Fibroblast of the aortic adventitia (primary cell): ENCODE data around the gene COL9A3. TPM values are rescaled to one million over a fixed set of nuclear protein-coding genes. Genes with fewer than 3 reads are reported as not detected.

Source experiments
- DNase-seq: peaks from one replicate; pipeline ENCODE4 v3.0.0-alpha.2; 2010; ENCODE audit warnings: low read depth
- H3K4me3 ChIP-seq: 2 replicates; pipeline ENCODE4 v1.5.1; 2011; ENCODE audit warnings: low read depth, mild to moderate bottlenecking, control low read depth, low read length, moderate library complexity
- CTCF ChIP-seq: IDR thresholded peaks from 2 replicates; pipeline ENCODE4 v1.5.1; 2011; ENCODE audit warnings: mild to moderate bottlenecking, low read length, control low read depth, inconsistent platforms; ENCODE audit not compliant: insufficient read depth
- total RNA-seq: library from RNA; depleted of rRNA; stranded (reverse); fragments of >200 nt; gene quantifications from 2 replicates; pipeline ENCODE4 v1.2.3, GENCODE V29; 2012; ENCODE audit warnings: low replicate concordance

The COL9A3 gene
- total RNA-seq, 1 donor: 0.36 TPM

- no peak overlapping the region for H3K4me3 ChIP-seq
- no peak for TF ChIP-seq CTCF
- DNase-seq: no peak
Measured at GRCh38 chr20:62779417-62779685, 37.5 kb upstream of the COL9A3 start.

GRCh38 chr20:62780204-62780603 lies 36.6 kb upstream of the COL9A3 start:
- no peak for DNase-seq
- H3K4me3 ChIP-seq: no peak overlapping the region
- TF ChIP-seq CTCF: no peak

- DNase-seq: no peak
- no peak overlapping the region for H3K4me3 ChIP-seq
- no peak for TF ChIP-seq CTCF
Measured at GRCh38 chr20:62780696-62781095, 36.2 kb upstream of the COL9A3 start.

GRCh38 chr20:62782149-62782892 lies 34.5 kb upstream of the COL9A3 start:
- TF ChIP-seq CTCF: no peak
- no peak for DNase-seq
- H3K4me3 ChIP-seq: no peak overlapping the region

- DNase-seq: no peak
- no peak overlapping the region for H3K4me3 ChIP-seq
- no peak for TF ChIP-seq CTCF
Measured at GRCh38 chr20:62782893-62783278, 34.0 kb upstream of the COL9A3 start.

- H3K4me3 ChIP-seq: no peak overlapping the region
- TF ChIP-seq CTCF: no peak
- DNase-seq: no peak
Measured at GRCh38 chr20:62784497-62784896, 32.4 kb upstream of the COL9A3 start.

- TF ChIP-seq CTCF: no peak
Measured at GRCh38 chr20:62785393-62785792, 31.5 kb upstream of the COL9A3 start.

More at GRCh38 chr20:62785393-62785792, 31.5 kb upstream of the COL9A3 start:
- H3K4me3 ChIP-seq: no peak overlapping the region
- DNase-seq: no peak
